ENCODE measurements around the gene TSPAN1. TPM values are rescaled to one million over a fixed set of nuclear protein-coding genes. Genes with fewer than 3 reads are reported as not detected.

TSPAN1 gene
- total and polyA plus RNA-seq, 2 of the 13 experiments (the other 11 are each of a cell fraction or from before 2014, with no cell fraction given) = 1.7 to 2.9 TPM

DNA sequence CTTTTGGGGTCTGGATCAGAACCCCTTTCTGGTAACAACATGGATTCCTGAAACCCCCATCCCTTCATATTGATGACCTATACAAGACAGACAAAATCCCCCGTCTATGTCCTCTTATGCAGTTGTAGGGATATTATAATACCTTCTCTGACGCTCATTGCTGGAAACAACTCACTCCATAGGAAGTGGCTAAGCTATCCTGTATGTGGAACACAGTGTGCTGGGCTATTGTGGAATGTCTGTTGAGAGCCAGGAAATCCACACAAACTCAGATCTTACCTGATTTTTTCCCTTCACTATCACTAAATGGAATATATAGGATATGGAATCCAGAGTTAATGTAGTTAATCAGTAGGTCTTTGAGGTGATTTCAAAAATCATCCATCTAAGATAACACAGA, 24.8 kb upstream of the TSPAN1 start:
- Histone ChIP-seq H3K79me2 (ENCODE audit: insufficient read depth, low read length) (no peaks in the 10 kb centered on the region), H3K4me1 (ENCODE audit: insufficient read depth, low read length) (peaks cover 11% of the 10 kb centered on the region; the same call in 1 of the 2 replicates), H3K4me2 (ENCODE audit: low read depth, low read length) (no peak overlapping the region; the same call in 1 of the 2 replicates), H3K36me3 (replicated peaks in 1 of 2; ENCODE audit: control insufficient read depth in 1 of 2, insufficient read depth in 2 of 2, low read length in 2 of 2) (no peaks in the 10 kb centered on the region; a peak in 1 of 5 replicates), H3K9ac (ENCODE audit: insufficient read depth, low read depth, low read length) (no peak overlapping the region), H3K9me3 (ENCODE audit: low read length) (no peaks in the 10 kb centered on the region), H2AFZ (ENCODE audit: low read length) (peak overlapping the region; percentile 5), H3K27ac (ENCODE audit: extremely low read length, insufficient read depth, low read length) (no peak overlapping the region), H3K4me3 (replicated peaks in 1 of 3; ENCODE audit: insufficient read depth in 1 of 3, low read depth in 2 of 3, low read length in 3 of 3) (no peak overlapping the region), H3K27me3 (ENCODE audit: control insufficient read depth in 1 of 2, insufficient read depth in 2 of 2, low read length in 2 of 2) (no peaks in the 10 kb centered on the region), H4K20me1 (ENCODE audit: insufficient read depth, low read length) (no peaks in the 10 kb centered on the region)
- ATAC-seq (no peak), FAIRE-seq (no peak), DNase-seq (ENCODE audit: low spot score) (no peak)
- intact Hi-C loops (cut with micrococcal nuclease; ENCODE audit: unreplicated experiment) = no loop called here
- TF ChIP-seq ZKSCAN1 (IDR thresholded peaks at IDR 0.05; ENCODE audit: low read length) (no peak), TBP (CRISPR knock-in tag; IDR thresholded peaks at IDR 0.05) (no peak), ZNF251 (CRISPR knock-in tag; IDR thresholded peaks at IDR 0.05) (no peak), ZNF773 (CRISPR knock-in tag; IDR thresholded peaks at IDR 0.05; ENCODE audit: borderline replicate concordance) (no peak), REPIN1 (CRISPR knock-in tag; IDR thresholded peaks at IDR 0.05; ENCODE audit: borderline replicate concordance, low read depth) (no peak), ZNF530 (CRISPR knock-in tag; IDR thresholded peaks at IDR 0.05; ENCODE audit: low read depth) (no peak), RBFOX2 (IDR thresholded peaks at IDR 0.05; ENCODE audit: low read depth, low read length) (no peak), ZNF644 (CRISPR knock-in tag; IDR thresholded peaks at IDR 0.05; ENCODE audit: low read depth) (no peak)
- POLR2A ChIA-PET = no interaction called here
- in situ Hi-C loops (cut with HindIII; ENCODE audit: extremely low pct_ligation_motif_present, low pct_unique_long_range_greater_than_20kb) = no loop called here
- no TSS peak for BruUV-seq (replicated peaks)
- WGBS (ENCODE audit: low lambda C conversion rate) = 40% methylated on average over 2 of the region's 2 CpGs
- CTCF ChIA-PET (ENCODE audit: low intra/inter-chr PET ratio, low total read pairs) = no interaction called here

DNA sequence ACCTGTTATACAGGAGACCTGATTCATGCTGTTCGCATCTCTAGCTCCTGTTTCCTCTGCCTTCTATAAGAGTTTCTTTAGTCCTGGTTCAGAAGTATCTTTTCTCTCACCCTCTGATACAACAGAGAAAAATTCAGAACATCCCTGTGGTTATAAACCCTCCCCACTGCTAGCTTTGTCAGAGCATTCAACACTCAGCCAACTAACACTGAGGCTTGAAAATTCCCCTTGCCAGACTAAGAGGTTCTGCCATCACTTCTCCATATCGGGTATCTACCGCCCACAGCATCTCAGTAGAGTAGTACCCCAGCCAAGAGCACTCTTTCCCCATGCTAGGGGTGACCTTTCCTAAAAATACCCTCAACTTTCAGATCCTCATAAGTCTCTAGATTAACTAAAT, 22.9 kb upstream of the TSPAN1 start:
- peaks cover 18% of the 10 kb centered on the region for H3K4me1 ChIP-seq (ENCODE audit: insufficient read depth, low read length)
- 65% methylated on average over 3 of the region's 3 CpGs for WGBS (ENCODE audit: low lambda C conversion rate)
- ChIA-PET POLR2A (no interaction called here), CTCF (ENCODE audit: low intra/inter-chr PET ratio, low total read pairs) (no interaction called here)
- no TSS peak for BruUV-seq (replicated peaks)
- TF ChIP-seq ZNF652 (CRISPR knock-in tag; IDR thresholded peaks at IDR 0.05; ENCODE audit: borderline replicate concordance, low read depth) (no peak), KLF15 (CRISPR knock-in tag; IDR thresholded peaks at IDR 0.05; ENCODE audit: borderline replicate concordance) (no peak), GLI4 (CRISPR knock-in tag; IDR thresholded peaks at IDR 0.05; ENCODE audit: borderline replicate concordance) (no peak)
- TF ChIP-seq, protein P1, sequence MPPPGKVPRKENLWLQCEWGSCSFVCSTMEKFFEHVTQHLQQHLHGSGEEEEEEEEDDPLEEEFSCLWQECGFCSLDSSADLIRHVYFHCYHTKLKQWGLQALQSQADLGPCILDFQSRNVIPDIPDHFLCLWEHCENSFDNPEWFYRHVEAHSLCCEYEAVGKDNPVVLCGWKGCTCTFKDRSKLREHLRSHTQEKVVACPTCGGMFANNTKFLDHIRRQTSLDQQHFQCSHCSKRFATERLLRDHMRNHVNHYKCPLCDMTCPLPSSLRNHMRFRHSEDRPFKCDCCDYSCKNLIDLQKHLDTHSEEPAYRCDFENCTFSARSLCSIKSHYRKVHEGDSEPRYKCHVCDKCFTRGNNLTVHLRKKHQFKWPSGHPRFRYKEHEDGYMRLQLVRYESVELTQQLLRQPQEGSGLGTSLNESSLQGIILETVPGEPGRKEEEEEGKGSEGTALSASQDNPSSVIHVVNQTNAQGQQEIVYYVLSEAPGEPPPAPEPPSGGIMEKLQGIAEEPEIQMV (CRISPR knock-in tag; IDR thresholded peaks at IDR 0.05; ENCODE audit: low read depth) = no peak
- no peak overlapping the region for H3K9ac ChIP-seq (ENCODE audit: insufficient read depth, low read depth, low read length)
- DNase-seq (ENCODE audit: low spot score) (no peak), FAIRE-seq (no peak), ATAC-seq (no peak)
- H3K4me3 ChIP-seq (replicated peaks in 1 of 3; ENCODE audit: insufficient read depth in 1 of 3, low read depth in 2 of 3, low read length in 3 of 3) = no peak overlapping the region
- no peak overlapping the region for H2AFZ ChIP-seq (ENCODE audit: low read length)
- in situ Hi-C loops (cut with HindIII; ENCODE audit: extremely low pct_ligation_motif_present, low pct_unique_long_range_greater_than_20kb) (no loop called here), intact Hi-C loops (cut with micrococcal nuclease; ENCODE audit: unreplicated experiment) (no loop called here)
- H3K4me2 ChIP-seq (ENCODE audit: low read depth, low read length) = no peak overlapping the region
- H3K9me3 ChIP-seq (ENCODE audit: low read length) = no peaks in the 10 kb centered on the region
- no peaks in the 10 kb centered on the region for H3K27me3 ChIP-seq (ENCODE audit: control insufficient read depth in 1 of 2, insufficient read depth in 2 of 2, low read length in 2 of 2)
- no peaks in the 10 kb centered on the region for H3K79me2 ChIP-seq (ENCODE audit: insufficient read depth, low read length)
- H3K36me3 ChIP-seq (replicated peaks in 1 of 2; ENCODE audit: control insufficient read depth in 1 of 2, insufficient read depth in 2 of 2, low read length in 2 of 2) = no peaks in the 10 kb centered on the region; a peak in 1 of 5 replicates
- no peaks in the 10 kb centered on the region for H4K20me1 ChIP-seq (ENCODE audit: insufficient read depth, low read length)
- no peak overlapping the region for H3K27ac ChIP-seq (ENCODE audit: extremely low read length, insufficient read depth, low read length)

All from HepG2 (cell line).